Motor neuron (in vitro differentiated cells): Measurements from ENCODE around the gene TMEM209. TPM values are rescaled to one million over a fixed set of nuclear protein-coding genes. Genes with fewer than 3 reads are reported as not detected.
"Not testable (repeated sequence)": the region's sequence is repeated elsewhere in the genome, so short reads cannot be mapped to it uniquely, and the experiment has no call there.

Experiments used
- ATAC-seq, 8 experiments: fragments of 200-7000 bp; cut with Tn5 transposase; replicated peaks in 6 of 8; 2 replicates each; pipeline ENCODE4 v1.8.0; 2021; ENCODE audit warnings: mild to moderate bottlenecking in 8 of 8, moderate library complexity in 8 of 8
- H3K27ac ChIP-seq, 2 donors: fragments of 250-450 bp; sonication (Bioruptor Pico); 2 replicates each; pipeline ENCODE4 v1.9.0; 2021; ENCODE audit warnings: antibody characterized with exemption in 2 of 2, mild to moderate bottlenecking in 2 of 2, moderate library complexity in 1 of 2
- H3K4me1 ChIP-seq, 2 donors: fragments of 250-450 bp; sonication (Bioruptor Pico); replicated peaks in 1 of 2; 2 replicates each; pipeline ENCODE4 v1.6.1; 2021; ENCODE audit warnings: antibody characterized with exemption in 2 of 2, mild to moderate bottlenecking in 2 of 2, moderate library complexity in 1 of 2
- H3K4me3 ChIP-seq, 5 donors: fragments of 250-450 bp; sonication (Bioruptor Pico); 2 replicates each; pipeline ENCODE4 v1.9.0; 2021; ENCODE audit warnings: antibody characterized with exemption in 5 of 5, mild to moderate bottlenecking in 5 of 5, moderate library complexity in 4 of 5
- WGBS, 10 experiments: fragments of 450-650 bp; shearing (Covaris generic); methylation state at CpG; one replicate each; pipeline ENCODE4 v1.0.0; 2022; 5-methylcytosine and 5-hydroxymethylcytosine counted together
- in situ Hi-C, 9 experiments: fragments of 400-800 bp; cut with MboI; loops; one replicate each; pipeline ENCODE4 v1.15.0; 2021; ENCODE audit warnings: low sequenced_read_pairs in 9 of 9, low pct_unique_long_range_greater_than_20kb in 2 of 9; ENCODE audit not compliant: unreplicated experiment in 9 of 9
- total RNA-seq, 8 experiments: library from RNA; unstranded; fragments of 300-600 nt; gene quantifications; 2 replicates each; pipeline versions ENCODE4 v1.2.3 to v1.2.4, GENCODE V29; 2022

Gene TMEM209
- total RNA-seq, 8 experiments from 2014 or later: 18.4 to 30.0 (median 22.6) TPM

DNA sequence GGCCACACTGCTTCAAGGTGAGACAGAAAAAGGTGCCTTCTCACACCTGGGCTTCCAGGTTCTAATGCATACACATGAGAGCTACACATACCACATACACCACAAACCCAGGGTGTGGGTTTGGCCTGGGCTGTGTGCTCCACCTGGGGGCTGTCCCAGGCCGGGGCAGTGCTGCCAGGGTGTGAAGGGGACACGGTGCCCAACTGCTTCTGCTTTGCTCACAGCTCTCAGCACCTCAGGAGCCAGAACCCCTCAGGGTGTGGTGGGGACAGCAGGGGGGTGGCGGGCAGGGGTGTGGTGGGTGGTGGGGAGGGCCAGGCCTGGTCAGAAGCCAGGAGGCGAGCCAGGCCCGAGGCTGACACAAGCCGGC is 51.1 kb downstream of the TMEM209 start:
- WGBS, 10 experiments: no CpG with 5 or more reads among the region's 6 CpGs
- Histone ChIP-seq H3K4me1 (no peaks in the 10 kb centered on the region), H3K27ac (no peak overlapping the region), H3K4me3 (no peak overlapping the region)
- in situ Hi-C loops: no loop called here
- ATAC-seq: peak; percentile 22 to 65 (median 33)

DNA sequence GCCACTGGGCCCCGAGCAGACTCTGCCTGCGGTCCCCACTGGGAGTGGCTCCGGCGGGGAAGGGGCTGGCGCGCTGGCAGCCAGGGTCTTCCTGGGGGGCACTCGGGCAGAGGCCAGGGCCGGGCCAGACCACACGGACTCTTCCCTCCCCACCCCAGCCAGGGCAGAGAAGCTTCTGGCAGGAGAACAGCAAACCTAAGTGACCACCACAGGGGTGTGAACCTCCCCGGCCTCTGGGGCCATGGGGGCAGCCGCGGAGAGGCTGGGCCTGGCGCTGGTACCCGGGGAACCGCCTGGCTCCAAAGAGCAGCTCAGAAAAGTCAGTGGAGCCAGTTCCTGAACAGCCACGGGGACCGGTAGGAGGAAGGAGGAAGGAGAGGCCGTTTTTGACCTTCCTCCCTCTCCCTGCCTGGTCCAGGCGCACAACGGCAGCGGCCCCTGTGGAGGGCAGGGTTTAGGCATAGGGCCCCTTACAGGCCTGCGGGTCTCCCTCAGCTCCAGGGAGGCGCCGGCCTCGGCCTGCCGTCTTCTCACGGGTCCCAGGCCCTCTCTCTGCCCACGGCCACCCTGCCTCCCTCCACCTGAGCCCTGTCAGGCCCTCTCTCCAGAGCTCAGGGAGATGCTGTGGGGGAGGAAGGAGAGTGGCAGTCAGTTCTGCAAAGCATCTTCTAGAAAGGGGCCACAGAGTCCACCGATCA is 51.8 kb downstream of the TMEM209 start:
- Histone ChIP-seq H3K27ac (no peak overlapping the region), H3K4me3 (no peak overlapping the region), H3K4me1 (no peaks in the 10 kb centered on the region)
- peak in 5 of 8 experiments; percentile 5 to 24 (median 14) for ATAC-seq
- in situ Hi-C loops: no loop called here
- 17 to 100% (median 60%) methylated on average over 1 to 9 of the region's 29 CpGs; no CpG with 5 or more reads in 7 of the 10 experiments for WGBS, 10 experiments

DNA sequence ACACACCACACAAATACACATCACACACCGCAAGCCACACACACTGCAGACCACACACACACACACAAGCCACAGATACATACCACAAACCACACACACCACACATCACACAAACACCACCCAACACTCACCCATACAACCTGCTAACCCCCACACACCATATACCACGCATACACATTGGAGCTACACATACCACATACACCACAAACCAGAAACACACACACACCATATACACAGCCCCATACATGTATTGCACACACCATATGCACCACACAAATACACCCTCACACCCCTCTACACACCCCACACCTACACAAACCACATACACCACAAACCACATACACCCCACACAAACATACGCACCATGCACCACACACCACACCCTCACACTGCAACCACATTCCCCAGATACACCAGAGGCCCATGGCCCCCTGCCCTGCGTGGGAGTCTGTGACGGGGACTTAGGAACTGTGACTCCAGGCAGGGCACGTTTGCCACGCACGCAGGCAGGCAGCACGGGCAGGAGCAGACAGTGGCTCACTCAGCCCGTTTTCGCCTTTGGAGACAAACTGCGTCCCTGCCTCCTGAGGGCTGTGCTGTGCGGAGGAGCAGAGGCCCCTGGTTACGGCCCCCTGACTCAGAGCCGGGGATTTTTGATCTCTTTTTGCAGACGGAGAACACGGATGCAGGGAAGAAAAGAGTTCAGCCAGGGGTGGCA is 52.6 kb downstream of the TMEM209 start:
- 35 to 100% (median 100%) methylated on average over 1 to 4 of the region's 17 CpGs; no CpG with 5 or more reads in 2 of the 10 experiments for WGBS, 10 experiments
- in situ Hi-C loops: no loop called here
- no peak overlapping the region for H3K4me3 ChIP-seq
- peak in 5 of 8 experiments; percentile 6 to 19 (median 16) for ATAC-seq
- no peaks in the 10 kb centered on the region for H3K4me1 ChIP-seq
- H3K27ac ChIP-seq: no peak overlapping the region

DNA sequence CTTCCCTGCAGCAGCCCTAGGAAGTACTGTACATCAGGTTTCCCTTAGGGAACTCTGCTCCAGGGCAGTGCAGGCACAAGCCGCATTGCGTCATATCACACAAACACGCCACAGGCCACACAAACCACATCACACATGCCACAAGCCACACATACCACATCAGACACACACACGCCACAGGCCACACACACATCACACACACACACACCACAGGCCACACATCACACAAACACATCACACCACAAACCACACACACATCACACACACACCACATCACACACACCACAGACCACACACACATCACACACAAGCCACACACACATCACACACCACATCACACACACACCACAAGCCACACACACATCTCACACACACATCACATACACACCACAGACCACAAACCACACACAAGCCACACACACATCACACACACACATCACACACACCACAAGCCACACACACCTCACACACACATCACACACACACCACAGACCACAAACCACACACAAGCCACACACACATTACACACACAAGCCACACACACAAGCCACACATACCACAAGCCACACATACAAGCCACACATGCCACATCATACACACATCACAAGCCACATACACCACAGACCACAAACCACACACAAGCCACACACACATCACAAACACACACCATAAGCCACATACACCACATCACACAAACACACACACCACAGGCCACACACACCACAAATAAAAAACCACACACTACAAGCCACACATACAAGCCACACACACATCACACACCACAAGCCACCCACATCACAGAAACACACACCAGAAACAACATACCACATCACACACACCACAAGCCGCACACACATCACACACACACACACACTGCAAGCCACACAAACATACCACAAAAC is 53.4 kb downstream of the TMEM209 start:
- ATAC-seq: no peak
- 50 to 100% (median 98%) methylated on average over 1 to 4 of the region's 5 CpGs; no CpG with 5 or more reads in 4 of the 10 experiments for WGBS, 10 experiments
- Histone ChIP-seq H3K27ac (no peak overlapping the region), H3K4me1 (no peaks in the 10 kb centered on the region), H3K4me3 (no peak overlapping the region)
- in situ Hi-C loops: no loop called here

DNA sequence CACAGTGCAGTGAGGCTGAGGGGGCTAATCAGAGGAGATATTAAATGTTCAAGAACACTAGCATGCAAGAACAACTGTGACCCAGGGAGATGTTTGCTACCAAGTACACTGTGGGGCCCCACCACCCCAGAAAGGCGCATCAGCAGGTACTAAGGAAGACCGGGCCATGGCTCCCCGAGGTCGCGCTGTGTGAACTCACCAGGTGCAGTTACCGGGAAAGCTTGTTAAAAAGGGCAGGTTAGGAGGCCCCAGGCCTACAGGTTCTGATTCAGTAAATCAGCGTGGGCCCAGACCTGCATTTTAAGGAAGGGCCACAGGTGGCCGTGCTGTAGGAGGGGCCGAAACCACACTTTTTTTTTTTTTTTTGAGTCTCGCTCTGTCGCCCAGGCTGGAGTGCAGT is 54.6 kb downstream of the TMEM209 start:
- H3K4me1 ChIP-seq: no peaks in the 10 kb centered on the region

DNA sequence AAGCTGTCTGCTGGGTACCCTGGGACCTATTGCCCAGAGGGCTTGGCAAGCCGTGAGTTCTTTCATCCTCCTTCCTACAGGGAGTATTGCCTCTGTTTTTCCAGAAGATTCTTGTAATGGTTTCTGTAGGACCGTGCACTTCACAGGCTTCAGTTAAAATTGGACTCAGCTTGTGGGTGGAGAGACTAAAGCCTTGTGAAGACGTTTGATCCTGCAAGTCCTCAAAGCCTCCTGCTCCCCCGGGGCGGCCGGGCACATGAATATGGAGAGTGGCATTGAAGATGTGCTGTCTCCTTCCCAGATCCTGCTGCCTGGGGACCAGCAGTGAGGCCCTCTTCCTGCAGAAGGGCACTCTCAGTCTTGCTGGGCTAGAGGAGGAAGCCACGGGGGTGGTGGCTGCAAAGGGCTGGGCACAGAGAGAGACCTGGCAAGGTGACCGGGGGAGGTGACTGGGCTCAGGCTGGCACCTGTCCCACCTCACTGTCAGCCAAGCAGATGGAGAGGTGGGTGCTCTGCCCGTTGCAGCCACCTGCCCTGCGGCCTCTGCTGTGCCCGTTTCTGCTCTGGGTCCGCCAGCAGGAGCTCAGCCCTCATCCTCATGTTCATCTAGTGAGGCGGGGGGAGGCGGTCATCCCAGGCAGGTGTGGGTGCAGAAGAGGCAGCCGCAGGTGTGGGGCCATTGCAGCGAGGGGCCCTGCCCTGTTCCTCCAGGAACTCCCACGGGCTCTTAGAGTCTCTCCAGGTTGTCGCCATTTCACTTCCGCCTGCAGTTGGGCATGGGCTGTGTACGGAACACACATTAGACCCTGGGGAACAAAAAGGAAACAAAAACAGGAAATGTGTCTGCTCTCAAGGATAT is 55.7 kb downstream of the TMEM209 start:
- Histone ChIP-seq H3K4me3 (no peak overlapping the region), H3K27ac (no peak overlapping the region), H3K4me1 (peaks cover 7 to 10% of the 10 kb centered on the region in 2 donors)
- WGBS, 10 experiments: 0 to 100% (median 53%) methylated on average over 1 to 13 of the region's 20 CpGs; no CpG with 5 or more reads in 2 of the 10 experiments
- in situ Hi-C loops: no loop called here
- ATAC-seq: peak in 3 of 8 experiments; percentile 19 to 43 (median 42)

More for the DNA sequence above, 54.6 kb downstream of the TMEM209 start:
- in situ Hi-C loops: no loop called here
- 88 to 100% (median 100%) methylated on average over 1 to 6 of the region's 11 CpGs; no CpG with 5 or more reads in 4 of the 10 experiments for WGBS, 10 experiments
- no peak for ATAC-seq
- no peak overlapping the region for H3K27ac ChIP-seq
- H3K4me3 ChIP-seq: no peak overlapping the region

DNA sequence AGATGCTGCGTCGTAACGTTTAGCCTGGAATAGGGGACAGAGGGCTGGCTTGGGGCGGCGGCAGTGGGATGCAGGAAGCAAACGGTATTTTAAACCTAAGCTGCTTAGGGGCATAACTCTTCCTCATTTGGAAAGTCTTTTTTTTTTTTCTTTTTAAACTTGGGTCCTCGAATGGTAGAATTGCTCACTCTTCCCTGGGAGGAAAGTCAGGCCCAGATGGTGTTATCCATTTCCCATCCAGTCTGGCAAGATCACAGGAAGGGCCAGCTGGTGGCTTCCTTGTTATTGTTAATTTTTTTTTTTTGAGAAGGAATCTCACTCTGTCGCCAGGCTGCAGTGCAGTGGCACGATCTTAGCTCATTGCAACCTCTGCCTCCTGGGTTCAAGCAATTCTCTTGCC is 56.6 kb downstream of the TMEM209 start:
- Histone ChIP-seq H3K4me3 (no peak overlapping the region), H3K4me1 (peaks cover 16 to 19% of the 10 kb centered on the region in 2 donors), H3K27ac (no peak overlapping the region)
- WGBS, 10 experiments: 33 to 100% (median 85%) methylated on average over 1 to 8 of the region's 9 CpGs; no CpG with 5 or more reads in 2 of the 10 experiments
- peak in 2 of 8 experiments; percentile 24 to 29 for ATAC-seq
- in situ Hi-C loops: no loop called here

DNA sequence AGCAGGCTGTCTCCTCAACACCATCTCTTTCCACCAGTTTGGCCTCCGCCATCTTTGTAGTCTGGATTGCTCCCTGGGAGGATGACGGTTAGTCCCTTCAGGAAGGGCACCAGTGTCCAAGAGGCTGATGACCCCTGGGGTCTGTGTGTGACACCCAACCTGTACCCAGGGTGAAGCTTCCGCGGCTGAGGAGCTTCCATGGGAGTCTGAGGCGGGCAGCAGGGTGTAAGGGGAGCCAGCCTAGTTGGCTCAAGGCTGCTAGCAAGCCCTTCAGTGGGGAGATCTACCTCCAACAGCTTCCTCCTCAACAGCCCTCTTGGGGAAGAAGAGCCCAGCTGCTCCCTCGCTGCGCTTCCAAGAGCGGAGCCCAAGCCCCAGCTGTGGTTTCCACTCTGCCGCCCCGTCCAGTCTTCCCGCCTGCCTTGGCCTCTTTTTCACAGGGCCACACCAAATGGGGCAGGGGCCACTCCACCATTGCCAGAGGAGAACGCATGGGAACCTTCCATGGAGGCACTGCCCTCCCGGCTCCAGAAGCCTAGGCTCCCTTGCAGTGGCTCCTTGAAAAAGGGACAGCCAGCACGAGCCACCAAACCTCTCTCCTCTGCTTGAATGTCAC is 57.4 kb downstream of the TMEM209 start:
- no peak overlapping the region for H3K27ac ChIP-seq

DNA sequence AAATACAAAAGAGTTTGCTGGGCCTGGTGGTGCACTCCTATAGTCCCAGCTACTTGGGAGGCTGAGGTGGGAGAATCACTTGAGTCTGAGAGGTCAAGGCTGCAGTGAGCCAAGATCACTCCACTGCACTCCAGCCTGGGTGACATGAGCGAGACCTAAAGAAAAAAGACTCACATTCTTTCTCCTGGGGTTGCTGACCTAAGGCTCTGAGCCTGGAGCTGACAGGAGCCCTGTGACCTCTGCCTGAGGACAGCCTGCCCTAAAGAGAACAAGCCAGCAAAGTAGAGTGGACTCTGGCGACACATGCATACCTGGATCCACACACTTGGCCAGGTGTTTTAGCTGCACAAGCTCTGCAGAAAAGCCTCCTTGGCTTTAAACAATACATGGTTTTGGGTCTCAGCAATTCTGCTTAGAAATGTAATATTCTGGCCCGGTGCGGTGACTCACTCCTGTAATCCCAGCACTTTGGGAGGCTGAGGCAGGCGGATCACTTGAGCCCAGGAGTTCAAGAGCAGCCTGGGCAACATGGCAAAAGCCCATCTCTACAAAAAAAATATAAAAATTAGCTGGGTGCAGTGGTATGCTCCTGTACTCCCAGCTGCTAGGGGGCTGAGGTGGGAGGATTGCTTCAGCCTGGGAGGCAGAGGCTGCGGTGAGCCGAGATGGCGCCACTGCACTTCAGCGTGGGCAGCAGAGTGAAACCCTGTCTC is 58.4 kb downstream of the TMEM209 start:
- no peak for ATAC-seq
- H3K4me3 ChIP-seq: no peak overlapping the region
- WGBS, 10 experiments: 90 to 100% (median 96%) methylated on average over 1 to 6 of the region's 9 CpGs; no CpG with 5 or more reads in 3 of the 10 experiments
- in situ Hi-C loops: no loop called here
- H3K27ac ChIP-seq: no peak overlapping the region
- peaks cover 27 to 32% of the 10 kb centered on the region in 2 donors for H3K4me1 ChIP-seq

More for the DNA sequence above, 57.4 kb downstream of the TMEM209 start:
- H3K4me3 ChIP-seq: no peak overlapping the region
- WGBS, 10 experiments: 20 to 100% (median 95%) methylated on average over 1 to 8 of the region's 14 CpGs; no CpG with 5 or more reads in 4 of the 10 experiments
- in situ Hi-C loops: no loop called here
- H3K4me1 ChIP-seq: peaks cover 17 to 23% of the 10 kb centered on the region in 2 donors
- no peak for ATAC-seq

DNA sequence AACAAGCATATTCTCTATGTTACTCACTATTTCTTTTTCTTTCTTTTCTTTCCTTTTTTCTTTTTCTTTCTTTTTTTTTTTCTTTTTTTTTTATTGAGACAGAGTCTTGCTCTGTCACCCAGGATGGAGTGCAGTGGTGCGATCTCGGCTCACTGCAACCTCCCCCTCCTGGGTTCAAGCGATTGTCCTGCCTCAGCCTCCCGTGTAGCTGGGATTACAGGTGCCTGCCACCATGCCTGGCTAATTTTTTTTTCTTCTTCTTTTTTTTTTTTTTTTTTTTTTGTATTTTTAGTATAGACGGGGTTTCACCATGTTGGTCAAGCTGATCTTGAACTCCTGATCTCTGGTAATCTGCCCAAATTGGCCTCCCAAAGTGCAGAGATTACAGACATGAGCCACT is 59.1 kb downstream of the TMEM209 start:
- peaks cover 34 to 38% of the 10 kb centered on the region in 2 donors for H3K4me1 ChIP-seq
- H3K27ac ChIP-seq, H3K4me3 ChIP-seq, ATAC-seq, in situ Hi-C loops: not testable (repeated sequence)
- 83 to 100% (median 92%) methylated on average over 1 to 5 of the region's 5 CpGs; no CpG with 5 or more reads in 2 of the 10 experiments for WGBS, 10 experiments

DNA sequence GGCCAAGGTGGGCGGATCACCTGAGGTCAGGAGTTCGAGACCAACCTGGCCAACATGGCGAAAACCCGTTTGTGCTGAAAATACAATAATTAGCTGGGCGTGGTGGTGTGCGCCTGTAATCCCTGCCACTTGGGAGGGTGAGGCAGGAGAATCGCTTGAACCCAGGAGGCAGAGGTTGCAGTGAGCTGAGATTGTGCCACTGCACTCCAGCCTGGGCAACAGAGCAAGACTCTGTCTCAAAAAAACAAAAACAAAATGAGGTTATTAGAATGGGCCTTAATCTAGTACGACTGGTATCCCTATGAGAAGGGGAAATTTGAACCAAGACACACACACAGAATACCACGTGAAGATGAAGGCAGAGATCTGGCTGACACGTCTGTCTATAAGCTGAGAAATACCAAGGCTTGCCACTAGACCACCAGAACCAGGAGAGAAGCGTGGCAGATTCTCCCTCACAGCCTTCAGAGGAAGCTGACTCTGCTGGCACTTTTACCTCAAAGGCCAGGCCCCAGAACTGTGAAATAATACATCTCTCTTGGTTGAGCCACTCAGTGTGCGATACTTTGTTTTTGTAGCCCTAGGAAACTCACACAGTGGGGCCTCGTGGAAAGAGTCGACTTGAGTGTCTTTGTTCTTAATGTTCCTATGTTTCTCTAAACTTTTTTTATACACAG is 59.6 kb downstream of the TMEM209 start:
- in situ Hi-C loops: no loop called here
- Histone ChIP-seq H3K4me1 (peaks cover 40 to 43% of the 10 kb centered on the region in 2 donors), H3K4me3 (no peak overlapping the region), H3K27ac (peak overlapping the region in 1 of 2 donors; percentile 34)
- ATAC-seq: no peak
- WGBS, 10 experiments: 62 to 94% (median 86%) methylated on average over 1 to 11 of the region's 14 CpGs
